DOHH2 (cell line): ENCODE results near the gene SFR1.

Source experiments
- H3F3A ChIP-seq: fragments of 200-600 bp; sonication (generic), shearing (Covaris generic); 2 replicates; pipeline ENCODE4 v1.6.0; 2016; ENCODE audit warnings: antibody characterized with exemption, mild to moderate bottlenecking; ENCODE audit not compliant: control insufficient read depth, insufficient read depth
- H3K27ac ChIP-seq: fragments of 200-600 bp; sonication (generic); 2 replicates; pipeline ENCODE4 v1.5.1; 2014; ENCODE audit warnings: low read depth, mild to moderate bottlenecking, low read length, moderate library complexity
- H3K27me3 ChIP-seq: fragments of 200-600 bp; sonication (generic); 2 replicates; pipeline ENCODE4 v1.6.1; 2014; ENCODE audit warnings: mild to moderate bottlenecking, low read length, mixed read lengths; ENCODE audit not compliant: control insufficient read depth
- H3K36me3 ChIP-seq: fragments of 200-600 bp; sonication (generic); 2 replicates; pipeline ENCODE4 v1.6.1; 2014; ENCODE audit warnings: mild to moderate bottlenecking, low read length, moderate library complexity, mixed read lengths; ENCODE audit not compliant: control insufficient read depth
- H3K4me1 ChIP-seq: fragments of 200-600 bp; sonication (generic); 2 replicates; pipeline ENCODE4 v1.6.1; 2014; ENCODE audit warnings: mild to moderate bottlenecking, low read length, mixed read lengths; ENCODE audit not compliant: control insufficient read depth
- H3K4me2 ChIP-seq: fragments of 200-600 bp; sonication (generic); 2 replicates; pipeline ENCODE4 v1.6.0; 2014; ENCODE audit warnings: mild to moderate bottlenecking, low read length, moderate library complexity
- H3K4me3 ChIP-seq: fragments of 200-600 bp; sonication (generic); 2 replicates; pipeline ENCODE4 v1.5.1; 2014; ENCODE audit warnings: mild to moderate bottlenecking, low read length, mixed read lengths
- H3K79me2 ChIP-seq: fragments of 200-600 bp; sonication (generic); 2 replicates; pipeline ENCODE4 v1.6.1; 2014; ENCODE audit warnings: mild to moderate bottlenecking, low read length, mixed read lengths; ENCODE audit not compliant: control insufficient read depth
- H3K9me2 ChIP-seq: fragments of 200-600 bp; sonication (generic); replicated peaks from 2 replicates; pipeline ENCODE4 v1.6.1; 2014; ENCODE audit warnings: mild to moderate bottlenecking, low read length, mixed read lengths; ENCODE audit not compliant: control insufficient read depth
- H3K9me3 ChIP-seq: fragments of 200-600 bp; sonication (generic); 2 replicates; pipeline ENCODE4 v1.6.1; 2014; ENCODE audit warnings: antibody characterized with exemption, low read length, mixed read lengths; ENCODE audit not compliant: control insufficient read depth, insufficient read depth
- H4K20me1 ChIP-seq: fragments of 200-600 bp; sonication (generic); 2 replicates; pipeline ENCODE4 v1.6.0; 2014; ENCODE audit warnings: low read depth, mild to moderate bottlenecking, antibody characterized with exemption, low read length, moderate library complexity; ENCODE audit not compliant: control insufficient read depth, insufficient read depth
- CTCF ChIP-seq: fragments of 200-600 bp; sonication (generic); IDR thresholded peaks from one replicate; pipeline ENCODE4 v1.5.1; 2014; ENCODE audit warnings: antibody characterized with exemption, mild to moderate bottlenecking, low read depth, low read length; ENCODE audit not compliant: poor library complexity, severe bottlenecking
- EZH2phosphoT487 ChIP-seq: fragments of 200-600 bp; sonication (generic); IDR thresholded peaks from 2 replicates; pipeline ENCODE4 v1.6.1; 2017; ENCODE audit warnings: borderline replicate concordance, mild to moderate bottlenecking, antibody characterized with exemption, low read length, moderate library complexity, mixed read lengths

Gene SFR1, protein sequence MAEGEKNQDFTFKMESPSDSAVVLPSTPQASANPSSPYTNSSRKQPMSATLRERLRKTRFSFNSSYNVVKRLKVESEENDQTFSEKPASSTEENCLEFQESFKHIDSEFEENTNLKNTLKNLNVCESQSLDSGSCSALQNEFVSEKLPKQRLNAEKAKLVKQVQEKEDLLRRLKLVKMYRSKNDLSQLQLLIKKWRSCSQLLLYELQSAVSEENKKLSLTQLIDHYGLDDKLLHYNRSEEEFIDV

GRCh38 chr10:104121485-104122224, at the start of gene SFR1:
Gene SFR1, plus strand, starts transcription at chr10:104122171. Its CDS starts 13 bp downstream, at chr10:104122184.
- peak within 1 kb of the TSS; percentile 86 for H3K27ac ChIP-seq
- peaks cover 17% of the 10 kb centered on the region for H3K79me2 ChIP-seq
- H3K9me2 ChIP-seq, result no peaks in the 10 kb centered on the region
- H3K4me3 ChIP-seq, result peak within 1 kb of the TSS; percentile 95
- no peaks in the 10 kb centered on the region for H3K9me3 ChIP-seq
- peaks cover 23% of the 10 kb centered on the region for H3K36me3 ChIP-seq
- no peaks in the 10 kb centered on the region for H3K27me3 ChIP-seq
- H3K4me2 ChIP-seq, result peak within 1 kb of the TSS; percentile 88
- TF ChIP-seq EZH2phosphoT487, result no peak
- peak; percentile 72 for TF ChIP-seq CTCF
- H3F3A ChIP-seq, result peaks cover 5% of the 10 kb centered on the region; the same call in 1 of the 2 replicates
- no peaks in the 10 kb centered on the region for H4K20me1 ChIP-seq
- H3K4me1 ChIP-seq, result peaks cover 30% of the 10 kb centered on the region

DNA sequence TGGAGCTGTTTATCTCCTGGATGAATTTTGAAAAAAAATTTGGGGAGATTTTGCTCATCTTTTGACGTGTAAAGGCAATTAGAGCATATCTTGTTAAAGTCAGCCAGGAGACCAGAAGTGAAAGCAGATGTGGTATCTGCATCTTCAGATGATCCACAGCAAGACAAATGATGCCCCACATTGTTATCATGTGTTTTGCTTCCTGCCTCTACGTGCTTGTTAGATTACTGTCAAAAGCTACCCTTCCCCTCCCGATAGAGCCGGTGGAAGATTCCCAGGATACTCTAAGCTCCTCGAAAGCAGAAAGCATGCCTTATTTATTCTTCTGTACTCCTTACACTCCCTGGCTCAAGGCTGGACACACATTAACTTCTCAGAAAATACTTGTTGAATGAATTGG, 49.2 kb upstream of the SFR1 start:
- no peaks in the 10 kb centered on the region for H3K4me1 ChIP-seq
- H3K79me2 ChIP-seq, result no peaks in the 10 kb centered on the region
- H3K4me3 ChIP-seq, result no peak overlapping the region
- H3K27me3 ChIP-seq, result peaks cover 31% of the 10 kb centered on the region
- H3K9me2 ChIP-seq, result no peaks in the 10 kb centered on the region
- no peaks in the 10 kb centered on the region for H3K9me3 ChIP-seq
- H3K27ac ChIP-seq, result no peak overlapping the region
- no peak for TF ChIP-seq EZH2phosphoT487
- TF ChIP-seq CTCF, result no peak
- H4K20me1 ChIP-seq, result no peaks in the 10 kb centered on the region
- H3F3A ChIP-seq, result no peaks in the 10 kb centered on the region
- H3K4me2 ChIP-seq, result no peak overlapping the region
- no peaks in the 10 kb centered on the region for H3K36me3 ChIP-seq

GRCh38 chr10:104074505-104074904, 47.5 kb upstream of the SFR1 start:
- Histone ChIP-seq H3K9me2 (no peaks in the 10 kb centered on the region), H3K79me2 (no peaks in the 10 kb centered on the region), H3K36me3 (no peaks in the 10 kb centered on the region), H4K20me1 (no peaks in the 10 kb centered on the region), H3K4me3 (no peak overlapping the region), H3K27me3 (peaks cover 35% of the 10 kb centered on the region), H3K4me2 (no peak overlapping the region), H3K4me1 (no peaks in the 10 kb centered on the region), H3K9me3 (no peaks in the 10 kb centered on the region), H3K27ac (no peak overlapping the region), H3F3A (no peaks in the 10 kb centered on the region)
- TF ChIP-seq CTCF (no peak), EZH2phosphoT487 (no peak)
